Activated CD4-positive, alpha-beta T cell treated with anti-CD3 and anti-CD28 coated beads, Interleukin-2, amount 50 U/mL, for 16 hours (primary cell): ENCODE measurements around the gene ZNF503.

Experiments
- DNase-seq: peaks from one replicate; pipeline ENCODE4 v3.0.0-alpha.2; 2020

The ZNF503 gene

GRCh38 chr10:75350791-75351190 is 50.8 kb downstream of the ZNF503 start:
- DNase-seq, result no peak
